Left ventricle myocardium inferior (tissue), 1 donor: ENCODE data around the gene AFAP1L1. TPM values are rescaled to one million over a fixed set of nuclear protein-coding genes. Genes with fewer than 3 reads are reported as not detected.

Experiments
- DNase-seq: peaks from one replicate; pipeline ENCODE4 v3.0.0-alpha.2; 2020
- H3K27ac ChIP-seq: fragments of 200-600 bp; replicated peaks from 2 replicates; pipeline ENCODE4 v1.8.0; 2021
- H3K27me3 ChIP-seq: fragments of 200-600 bp; 2 replicates; pipeline ENCODE4 v1.8.0; 2021; ENCODE audit warnings: low read depth
- H3K36me3 ChIP-seq: fragments of 200-600 bp; 2 replicates; pipeline ENCODE4 v1.8.0; 2021
- H3K4me1 ChIP-seq: fragments of 200-600 bp; 2 replicates; pipeline ENCODE4 v1.8.0; 2021
- H3K4me3 ChIP-seq: fragments of 200-600 bp; 2 replicates; pipeline ENCODE4 v1.8.0; 2021; ENCODE audit warnings: mild to moderate bottlenecking, moderate library complexity
- H3K9me3 ChIP-seq: fragments of 200-600 bp; replicated peaks from 2 replicates; pipeline ENCODE4 v1.8.0; 2021
- CTCF ChIP-seq: fragments of 200-600 bp; IDR thresholded peaks from 2 replicates; pipeline ENCODE4 v1.8.0; 2021; ENCODE audit warnings: antibody characterized with exemption, mild to moderate bottlenecking, borderline replicate concordance
- intact Hi-C: fragments of 100-400 bp; cut with micrococcal nuclease; formaldehyde crosslinking; loops from one replicate; pipeline ENCODE4 v1.11.0; 2022
- total RNA-seq: library from RNA; stranded (reverse); fragmentation: NEBNext Ultra II Directional; extraction: Animal tissue kit (Norgen Biotek cat#: 25700); gene quantifications from one replicate; pipeline ENCODE4 v1.2.1, GENCODE V29; 2021
- donor health status: DM: no; HTN: yes; CAD: no; lungs with severe emphysema.

AFAP1L1 gene
- total RNA-seq, 1 donor from 2014 or later: 40.6 TPM

- H3K4me1 ChIP-seq: peaks cover 26% of the 10 kb centered on the region
- H3K36me3 ChIP-seq: no peaks in the 10 kb centered on the region
- H3K4me3 ChIP-seq: no peak overlapping the region
- no peak for DNase-seq
- no peaks in the 10 kb centered on the region for H3K27me3 ChIP-seq
- intact Hi-C loops: no loop called here
- TF ChIP-seq CTCF: peak; percentile 84
- H3K27ac ChIP-seq: no peak overlapping the region
- no peaks in the 10 kb centered on the region for H3K9me3 ChIP-seq
Observed at GRCh38 chr5:149367249-149367971, 95.8 kb downstream of the AFAP1L1 start.

- no peak for DNase-seq
- intact Hi-C loops: no loop called here
- no peaks in the 10 kb centered on the region for H3K9me3 ChIP-seq
- H3K4me1 ChIP-seq: peaks cover 26% of the 10 kb centered on the region
- H3K27me3 ChIP-seq: no peaks in the 10 kb centered on the region
- H3K36me3 ChIP-seq: no peaks in the 10 kb centered on the region
- H3K27ac ChIP-seq: no peak overlapping the region
- TF ChIP-seq CTCF: no peak
- no peak overlapping the region for H3K4me3 ChIP-seq
Observed at GRCh38 chr5:149367972-149368645, 96.5 kb downstream of the AFAP1L1 start.

- peaks cover 26% of the 10 kb centered on the region for H3K4me1 ChIP-seq
- no peaks in the 10 kb centered on the region for H3K9me3 ChIP-seq
- no peak for DNase-seq
- no peak overlapping the region for H3K27ac ChIP-seq
- no peak for TF ChIP-seq CTCF
- no peak overlapping the region for H3K4me3 ChIP-seq
- no peaks in the 10 kb centered on the region for H3K36me3 ChIP-seq
- no peaks in the 10 kb centered on the region for H3K27me3 ChIP-seq
- intact Hi-C loops: no loop called here
Observed at GRCh38 chr5:149370878-149371277, 99.2 kb downstream of the AFAP1L1 start.

- no peaks in the 10 kb centered on the region for H3K9me3 ChIP-seq
- DNase-seq: peak; percentile 56
- peaks cover 26% of the 10 kb centered on the region for H3K4me1 ChIP-seq
- intact Hi-C loops: no loop called here
- no peak overlapping the region for H3K4me3 ChIP-seq
- no peaks in the 10 kb centered on the region for H3K27me3 ChIP-seq
- H3K36me3 ChIP-seq: no peaks in the 10 kb centered on the region
- H3K27ac ChIP-seq: no peak overlapping the region
- TF ChIP-seq CTCF: peak; percentile 87
Observed at GRCh38 chr5:149371296-149371962, 99.8 kb downstream of the AFAP1L1 start.

- Histone ChIP-seq H3K4me1 (peaks cover 26% of the 10 kb centered on the region), H3K36me3 (no peaks in the 10 kb centered on the region), H3K27me3 (no peaks in the 10 kb centered on the region), H3K27ac (no peak overlapping the region), H3K9me3 (no peaks in the 10 kb centered on the region), H3K4me3 (no peak overlapping the region)
- intact Hi-C loops: no loop called here
- TF ChIP-seq CTCF: no peak
- no peak for DNase-seq
Observed at GRCh38 chr5:149372076-149372795, 100.6 kb downstream of the AFAP1L1 start.
